ENCODE results near the gene QDPR.
"Not testable (repeated sequence)": the region's sequence is repeated elsewhere in the genome, so short reads cannot be mapped to it uniquely, and the experiment has no call there.

Gene QDPR

GRCh38 chr4:17511950-17512795 lies at the start of gene QDPR:
TSS of gene QDPR (minus strand) at chr4:17512090. CDS start at chr4:17512054, 36 bp downstream.
- DNase-seq (ENCODE audit: extremely low read depth in 1 of 2, low read depth in 1 of 2), result peak; percentile 69 to 74

GRCh38 chr4:17561195-17561909 lies 49.5 kb upstream of the QDPR start:
- no peak for DNase-seq (ENCODE audit: extremely low read depth in 1 of 2, low read depth in 1 of 2)

DNA sequence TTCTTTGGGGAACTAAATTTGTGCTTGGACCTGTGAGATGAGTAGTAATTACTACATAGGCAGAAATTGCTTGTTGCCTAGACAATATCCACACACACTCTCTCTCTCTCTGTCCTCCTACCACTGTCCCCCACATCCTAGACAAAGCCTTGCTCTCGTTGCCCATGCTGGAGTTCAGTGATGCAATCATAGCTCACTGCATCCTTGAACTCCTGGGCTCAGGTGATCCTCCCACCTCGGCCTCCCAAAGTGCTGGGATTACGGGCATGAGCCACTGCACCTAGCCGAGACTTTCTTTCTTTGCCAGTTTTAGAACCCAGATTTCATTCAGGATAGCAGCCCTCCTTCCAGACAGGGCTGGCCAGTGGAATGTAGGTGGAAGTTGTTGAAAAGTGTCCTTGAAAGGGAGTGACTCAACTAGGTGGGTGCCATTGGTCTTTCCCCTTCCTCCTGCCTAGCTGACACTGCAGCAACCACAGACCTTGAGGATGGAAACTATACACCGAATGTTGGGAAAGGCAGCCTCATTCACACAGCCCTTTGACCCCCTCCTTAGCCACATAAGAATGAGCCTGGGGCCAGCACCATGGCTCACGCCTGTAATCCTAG lies 48.3 kb upstream of the QDPR start:
- no peak for DNase-seq (ENCODE audit: extremely low read depth in 1 of 2, low read depth in 1 of 2)

GRCh38 chr4:17559709-17560048 lies 47.8 kb upstream of the QDPR start:
- no peak for DNase-seq (ENCODE audit: extremely low read depth in 1 of 2, low read depth in 1 of 2)

- no peak for DNase-seq (ENCODE audit: extremely low read depth in 1 of 2, low read depth in 1 of 2)
Measured at GRCh38 chr4:17558941-17559708, 47.2 kb upstream of the QDPR start.

DNA sequence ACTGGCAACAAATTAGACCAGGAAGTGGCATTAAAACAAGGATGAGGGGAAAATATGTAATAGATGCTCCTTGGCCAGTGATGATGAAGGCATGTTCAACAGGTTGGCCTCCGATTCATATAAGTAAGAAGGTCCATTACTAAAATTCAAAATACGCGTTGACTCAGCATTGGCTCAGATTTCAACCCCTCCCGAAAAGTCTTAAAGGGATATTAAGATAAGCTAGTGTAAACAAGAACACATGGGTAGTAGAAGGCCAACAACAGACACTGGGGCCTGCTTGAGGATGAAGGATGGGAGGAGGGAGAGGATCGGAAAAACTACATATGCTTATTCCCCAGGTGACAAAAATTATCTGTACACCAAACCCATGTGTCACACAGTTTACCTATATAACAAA lies 46.0 kb upstream of the QDPR start:
- no peak for DNase-seq (ENCODE audit: extremely low read depth in 1 of 2, low read depth in 1 of 2)

GRCh38 chr4:17556498-17556897 lies 44.6 kb upstream of the QDPR start:
- DNase-seq (ENCODE audit: extremely low read depth in 1 of 2, low read depth in 1 of 2), result no peak

DNA sequence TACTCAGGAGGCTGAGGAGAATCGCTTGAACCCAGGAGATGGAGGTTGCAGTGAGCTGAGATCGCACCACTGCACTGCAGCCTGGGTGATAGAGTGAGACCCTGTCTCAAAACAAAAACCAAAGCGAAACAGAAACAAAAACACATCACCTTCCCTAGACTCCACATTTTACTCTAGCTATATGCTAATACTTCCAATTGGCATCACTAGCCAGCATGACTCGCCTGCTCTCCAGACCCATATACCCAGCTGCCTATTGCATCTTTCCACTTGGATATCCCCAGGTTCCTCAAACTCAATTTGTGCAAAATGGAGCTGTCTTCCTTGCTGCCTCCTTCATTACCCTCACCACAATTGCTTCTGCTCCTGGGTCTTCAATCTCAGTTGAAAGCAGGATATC lies 42.7 kb upstream of the QDPR start:
- no peak for DNase-seq (ENCODE audit: extremely low read depth in 1 of 2, low read depth in 1 of 2)

GRCh38 chr4:17552427-17552826 lies 40.5 kb upstream of the QDPR start:
- no peak for DNase-seq (ENCODE audit: extremely low read depth in 1 of 2, low read depth in 1 of 2)

DNA sequence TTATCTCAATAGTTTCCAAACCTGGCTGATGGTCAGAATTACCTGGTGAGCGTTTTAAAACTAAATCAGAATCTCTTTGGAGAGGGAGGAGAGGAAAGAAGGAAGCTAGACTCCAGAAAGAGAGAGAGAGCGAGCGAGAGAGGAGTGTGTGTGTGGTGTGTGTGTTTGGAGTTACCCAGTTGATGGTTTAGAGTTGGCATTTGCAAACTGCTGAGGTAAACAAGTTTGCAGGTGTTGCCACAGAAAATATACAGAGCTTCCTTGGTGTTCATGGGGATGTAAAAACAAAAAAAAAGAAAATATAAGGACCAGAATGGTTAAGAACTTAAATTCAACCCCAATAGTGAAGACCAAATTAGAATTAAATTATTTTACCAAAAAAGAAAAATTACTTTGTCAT lies 38.7 kb upstream of the QDPR start:
- no peak for DNase-seq (ENCODE audit: extremely low read depth in 1 of 2, low read depth in 1 of 2)

GRCh38 chr4:17546678-17547077 lies 34.8 kb upstream of the QDPR start:
- no peak for DNase-seq (ENCODE audit: extremely low read depth in 1 of 2, low read depth in 1 of 2)

DNA sequence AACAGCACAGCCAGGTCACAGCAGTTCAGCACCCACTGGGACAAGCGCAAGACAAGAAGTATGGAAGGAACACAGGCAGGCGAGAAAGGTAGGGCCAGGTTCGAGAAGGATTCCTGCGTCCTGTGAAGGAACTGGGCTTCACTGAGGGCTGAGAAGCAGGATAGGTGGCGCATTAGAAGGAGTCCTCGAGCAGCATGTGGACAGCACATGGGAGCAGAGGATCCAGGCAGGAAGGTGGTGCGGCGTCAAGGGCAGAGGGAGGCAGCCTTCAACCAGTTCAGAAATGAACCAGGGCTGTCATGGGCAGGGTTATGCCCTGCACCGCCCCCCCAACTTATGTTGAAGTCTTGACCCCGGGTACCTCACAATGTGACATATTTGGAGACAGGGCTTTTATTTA lies 34.3 kb upstream of the QDPR start:
- DNase-seq (ENCODE audit: extremely low read depth in 1 of 2, low read depth in 1 of 2), result no peak

GRCh38 chr4:17545374-17546140 lies 33.7 kb upstream of the QDPR start:
- DNase-seq (ENCODE audit: extremely low read depth in 1 of 2, low read depth in 1 of 2), result no peak

DNA sequence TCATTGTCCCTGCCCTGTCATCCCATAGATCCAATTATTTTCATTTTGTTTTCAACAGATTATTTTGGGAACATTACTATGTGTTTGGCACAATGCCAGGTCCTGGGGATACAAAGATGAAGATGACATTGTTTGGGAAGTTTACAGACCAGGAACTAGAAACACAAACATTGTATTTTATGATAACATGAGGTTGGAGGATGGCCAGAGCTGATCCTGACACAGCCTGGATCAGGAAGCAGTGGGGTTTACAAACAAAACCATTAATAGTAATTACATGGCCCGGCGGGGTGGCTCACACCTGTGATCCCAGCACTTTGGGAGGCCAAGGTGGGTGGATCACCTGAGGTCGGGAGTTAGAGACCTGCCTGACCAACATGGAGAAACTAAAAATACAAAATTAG lies 32.9 kb upstream of the QDPR start:
- no peak for DNase-seq (ENCODE audit: extremely low read depth in 1 of 2, low read depth in 1 of 2)

DNA sequence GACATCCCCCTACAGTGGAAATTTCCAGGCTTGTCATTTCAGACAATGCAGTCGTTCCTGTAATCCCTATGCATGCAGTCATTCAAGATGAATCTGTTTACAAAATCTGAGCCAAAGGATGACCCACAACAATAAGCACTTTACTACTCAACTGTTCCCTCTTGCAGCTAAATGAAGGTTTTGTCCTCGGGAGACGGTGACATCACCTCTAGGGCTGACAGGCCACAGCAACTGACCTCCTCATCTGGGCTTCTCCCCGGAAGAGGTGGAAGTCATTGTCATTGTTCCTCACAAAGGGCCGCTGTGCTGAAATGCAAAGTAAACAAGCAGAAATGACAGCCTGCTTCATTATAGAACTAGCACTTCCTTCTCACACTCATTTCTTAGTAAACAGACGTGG lies 32.3 kb upstream of the QDPR start:
- no peak for DNase-seq (ENCODE audit: extremely low read depth in 1 of 2, low read depth in 1 of 2)

- not testable (repeated sequence) for DNase-seq (ENCODE audit: extremely low read depth in 1 of 2, low read depth in 1 of 2)
Measured at GRCh38 chr4:17537060-17537459, 25.2 kb upstream of the QDPR start.

DNA sequence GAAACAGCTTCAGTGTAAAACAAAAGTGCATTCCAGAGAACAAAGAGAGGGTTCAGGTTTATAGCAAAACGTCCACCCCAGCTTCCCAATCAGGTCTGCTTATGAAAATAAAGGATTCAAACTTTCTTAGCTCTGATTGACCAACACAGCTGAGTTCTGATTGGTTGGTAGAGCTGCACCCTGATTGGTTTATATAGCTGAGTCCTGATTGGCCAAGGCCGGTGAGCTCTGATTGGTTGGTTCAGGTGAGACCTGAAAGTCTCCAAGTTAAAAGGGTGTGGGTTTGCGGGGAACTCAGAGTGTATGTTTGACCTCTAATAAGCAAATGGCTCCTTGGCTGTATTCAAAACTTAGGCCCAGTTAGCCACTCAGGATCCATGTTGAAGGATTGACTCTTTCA lies 24.0 kb upstream of the QDPR start:
- DNase-seq (ENCODE audit: extremely low read depth in 1 of 2, low read depth in 1 of 2), result no peak

DNA sequence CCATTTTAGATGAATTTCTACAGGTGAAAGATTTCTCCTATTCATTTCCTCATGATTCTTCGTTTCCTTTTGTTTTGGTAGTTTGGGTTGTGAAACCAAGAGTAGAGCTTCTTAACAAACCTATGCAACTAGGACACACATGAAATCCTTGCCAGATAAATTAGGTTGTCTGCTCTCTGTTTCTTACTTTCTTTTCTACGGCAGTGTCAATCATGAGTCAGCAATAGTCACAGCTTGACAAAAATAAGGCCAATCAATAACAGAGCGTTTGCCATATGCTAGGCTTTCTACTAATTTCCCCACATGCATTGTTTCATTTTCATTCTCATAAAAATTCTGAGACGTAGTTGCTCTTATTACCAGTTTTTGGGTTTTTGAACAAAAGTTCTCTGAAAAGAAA lies 23.4 kb upstream of the QDPR start:
- no peak for DNase-seq (ENCODE audit: extremely low read depth in 1 of 2, low read depth in 1 of 2)

DNA sequence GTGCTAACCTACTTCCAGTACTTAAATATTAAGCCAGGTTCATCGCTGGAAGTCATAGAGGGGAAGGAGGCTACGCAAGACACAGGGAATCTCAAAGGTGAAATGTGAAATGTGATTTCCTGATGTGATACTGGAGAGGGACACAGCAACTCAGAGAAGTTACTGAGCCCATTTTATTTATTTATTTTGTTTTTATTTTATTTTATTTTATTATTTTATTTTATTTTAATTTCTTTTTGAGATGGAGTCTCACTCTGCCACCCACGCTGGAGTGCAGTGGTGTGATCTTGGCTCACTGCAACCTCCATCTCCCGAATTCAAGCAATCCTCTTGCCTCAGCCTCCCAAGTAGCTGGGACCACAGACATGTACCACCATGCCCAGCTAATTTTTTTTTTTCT lies 22.8 kb upstream of the QDPR start:
- no peak for DNase-seq (ENCODE audit: extremely low read depth in 1 of 2, low read depth in 1 of 2)

DNA sequence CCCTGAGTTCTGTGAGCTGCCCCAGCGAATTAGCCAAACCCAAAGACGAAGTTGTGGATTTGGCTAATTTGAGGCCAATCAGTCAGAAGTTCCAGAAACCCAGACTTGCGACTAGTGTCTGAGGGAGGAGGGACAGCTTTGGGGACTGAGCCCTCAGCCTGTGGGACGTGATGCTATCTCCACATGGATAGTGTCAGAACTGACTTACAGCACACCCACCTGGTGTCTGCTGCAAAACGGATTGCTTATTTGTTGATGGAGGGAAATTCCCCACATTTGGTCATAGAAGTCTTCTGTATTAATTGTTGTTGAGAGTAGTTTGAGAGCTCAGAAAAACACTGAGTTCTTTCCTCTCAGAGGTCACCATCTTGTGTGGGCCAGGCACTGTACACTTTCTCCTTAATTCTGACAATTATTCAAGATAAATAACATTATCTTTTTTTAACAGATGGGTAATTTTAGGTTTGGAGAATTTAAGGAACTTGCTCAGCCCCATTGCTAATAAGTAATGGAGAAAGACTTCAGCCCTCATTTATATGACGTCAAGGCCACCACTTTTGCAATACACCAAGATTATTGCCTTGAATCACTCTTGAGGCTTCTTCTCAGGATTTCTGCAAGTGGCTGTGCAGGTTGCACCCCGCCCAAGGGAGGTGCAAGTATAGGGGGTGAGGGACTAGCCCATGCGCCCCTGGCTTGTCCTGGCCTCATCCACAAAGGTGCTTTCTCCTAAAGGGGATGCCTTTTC lies 19.8 kb upstream of the QDPR start:
- no peak for DNase-seq (ENCODE audit: extremely low read depth in 1 of 2, low read depth in 1 of 2)
